Measurements from ENCODE around the gene FAT1. TPM values are rescaled to one million over a fixed set of nuclear protein-coding genes. Genes with fewer than 3 reads are reported as not detected.

Gene FAT1
- total RNA-seq, 1 donor from 2014 or later: 344 TPM

- Histone ChIP-seq H3K36me3 (ENCODE audit: control insufficient read depth, insufficient read depth, low read length) (peaks cover 5% of the 10 kb centered on the region), H3K27me3 (ENCODE audit: control insufficient read depth, insufficient read depth, low read length) (no peaks in the 10 kb centered on the region), H3K4me3 (ENCODE audit: low read depth, low read length) (no peak overlapping the region)
- DNase-seq (ENCODE audit: low read depth): no peak
- no peak for TF ChIP-seq CTCF (IDR thresholded peaks at IDR 0.05; ENCODE audit: insufficient read depth, low read length, poor library complexity, severe bottlenecking)
These were observed 126.7 kb downstream of the FAT1 start for GRCh38 chr4:186596850-186597390.

GRCh38 chr4:186596346-186596745 lies 127.3 kb downstream of the FAT1 start:
- Histone ChIP-seq H3K27me3 (ENCODE audit: control insufficient read depth, insufficient read depth, low read length) (no peaks in the 10 kb centered on the region), H3K4me3 (ENCODE audit: low read depth, low read length) (no peak overlapping the region), H3K36me3 (ENCODE audit: control insufficient read depth, insufficient read depth, low read length) (peaks cover 5% of the 10 kb centered on the region)
- no peak for DNase-seq (ENCODE audit: low read depth)
- no peak for TF ChIP-seq CTCF (IDR thresholded peaks at IDR 0.05; ENCODE audit: insufficient read depth, low read length, poor library complexity, severe bottlenecking)

- H3K27me3 ChIP-seq (ENCODE audit: control insufficient read depth, insufficient read depth, low read length): no peaks in the 10 kb centered on the region
- H3K4me3 ChIP-seq (ENCODE audit: low read depth, low read length): no peak overlapping the region
- H3K36me3 ChIP-seq (ENCODE audit: control insufficient read depth, insufficient read depth, low read length): peaks cover 2% of the 10 kb centered on the region
- no peak for TF ChIP-seq CTCF (IDR thresholded peaks at IDR 0.05; ENCODE audit: insufficient read depth, low read length, poor library complexity, severe bottlenecking)
- DNase-seq (ENCODE audit: low read depth): no peak
These were observed 130.1 kb downstream of the FAT1 start for GRCh38 chr4:186593587-186593973.

GRCh38 chr4:186592966-186593586 lies 130.6 kb downstream of the FAT1 start:
- H3K36me3 ChIP-seq (ENCODE audit: control insufficient read depth, insufficient read depth, low read length): peaks cover 4% of the 10 kb centered on the region
- H3K4me3 ChIP-seq (ENCODE audit: low read depth, low read length): no peak overlapping the region
- DNase-seq (ENCODE audit: low read depth): no peak
- no peak for TF ChIP-seq CTCF (IDR thresholded peaks at IDR 0.05; ENCODE audit: insufficient read depth, low read length, poor library complexity, severe bottlenecking)
- no peaks in the 10 kb centered on the region for H3K27me3 ChIP-seq (ENCODE audit: control insufficient read depth, insufficient read depth, low read length)

GRCh38 chr4:186592445-186592844 lies 131.2 kb downstream of the FAT1 start:
- peaks cover 4% of the 10 kb centered on the region for H3K36me3 ChIP-seq (ENCODE audit: control insufficient read depth, insufficient read depth, low read length)
- H3K27me3 ChIP-seq (ENCODE audit: control insufficient read depth, insufficient read depth, low read length): no peaks in the 10 kb centered on the region
- TF ChIP-seq CTCF (IDR thresholded peaks at IDR 0.05; ENCODE audit: insufficient read depth, low read length, poor library complexity, severe bottlenecking): no peak
- DNase-seq (ENCODE audit: low read depth): no peak
- H3K4me3 ChIP-seq (ENCODE audit: low read depth, low read length): no peak overlapping the region

- no peak for DNase-seq (ENCODE audit: low read depth)
- no peak overlapping the region for H3K4me3 ChIP-seq (ENCODE audit: low read depth, low read length)
- H3K36me3 ChIP-seq (ENCODE audit: control insufficient read depth, insufficient read depth, low read length): peaks cover 4% of the 10 kb centered on the region
- no peak for TF ChIP-seq CTCF (IDR thresholded peaks at IDR 0.05; ENCODE audit: insufficient read depth, low read length, poor library complexity, severe bottlenecking)
- no peaks in the 10 kb centered on the region for H3K27me3 ChIP-seq (ENCODE audit: control insufficient read depth, insufficient read depth, low read length)
These were observed 132.0 kb downstream of the FAT1 start for GRCh38 chr4:186591651-186592050.

All from kidney epithelial cell (primary cell).